GM21737 (cell line): ENCODE data around the gene STPG3.

Experiments used
- ATAC-seq: cut with Tn5 transposase; IDR thresholded peaks from one replicate; pipeline ENCODE4 v1.9.1; 2021; ENCODE audit warnings: mild to moderate bottlenecking, moderate library complexity; ENCODE audit not compliant: unreplicated experiment

Gene STPG3

GRCh38 chr9:137264067-137264466 is 13.0 kb downstream of the STPG3 start:
- ATAC-seq = no peak

- ATAC-seq = no peak
These were observed 14.5 kb downstream of the STPG3 start for GRCh38 chr9:137265496-137266161.

- ATAC-seq = no peak
These were observed 15.1 kb downstream of the STPG3 start for GRCh38 chr9:137266162-137266527.

GRCh38 chr9:137266585-137267453 is 15.7 kb downstream of the STPG3 start:
- no peak for ATAC-seq

DNA sequence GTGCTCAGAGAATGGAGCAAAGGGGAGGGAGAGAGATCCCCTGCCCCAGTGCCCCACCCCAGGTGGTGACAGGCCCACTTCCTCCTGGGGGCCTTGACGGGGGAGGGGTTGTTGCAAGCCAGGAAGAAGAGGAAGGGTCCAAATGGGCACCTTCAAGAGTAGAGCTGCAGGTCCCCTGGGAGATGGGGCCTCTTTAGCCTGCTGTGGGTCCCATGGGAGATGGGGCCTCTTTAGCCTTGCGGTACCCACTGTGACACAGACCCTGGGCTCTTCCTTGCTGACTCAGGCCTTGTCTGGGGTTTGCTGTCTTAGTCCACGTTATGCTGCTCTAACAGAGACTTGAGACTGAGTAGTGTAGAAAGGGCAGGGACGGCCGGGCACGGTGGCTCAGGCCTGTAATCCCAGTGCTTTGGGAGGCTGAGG is 16.9 kb downstream of the STPG3 start:
- no peak for ATAC-seq

- no peak for ATAC-seq
These were observed 17.6 kb downstream of the STPG3 start for GRCh38 chr9:137268538-137269201.

GRCh38 chr9:137269231-137269772 is 18.2 kb downstream of the STPG3 start:
- no peak for ATAC-seq

DNA sequence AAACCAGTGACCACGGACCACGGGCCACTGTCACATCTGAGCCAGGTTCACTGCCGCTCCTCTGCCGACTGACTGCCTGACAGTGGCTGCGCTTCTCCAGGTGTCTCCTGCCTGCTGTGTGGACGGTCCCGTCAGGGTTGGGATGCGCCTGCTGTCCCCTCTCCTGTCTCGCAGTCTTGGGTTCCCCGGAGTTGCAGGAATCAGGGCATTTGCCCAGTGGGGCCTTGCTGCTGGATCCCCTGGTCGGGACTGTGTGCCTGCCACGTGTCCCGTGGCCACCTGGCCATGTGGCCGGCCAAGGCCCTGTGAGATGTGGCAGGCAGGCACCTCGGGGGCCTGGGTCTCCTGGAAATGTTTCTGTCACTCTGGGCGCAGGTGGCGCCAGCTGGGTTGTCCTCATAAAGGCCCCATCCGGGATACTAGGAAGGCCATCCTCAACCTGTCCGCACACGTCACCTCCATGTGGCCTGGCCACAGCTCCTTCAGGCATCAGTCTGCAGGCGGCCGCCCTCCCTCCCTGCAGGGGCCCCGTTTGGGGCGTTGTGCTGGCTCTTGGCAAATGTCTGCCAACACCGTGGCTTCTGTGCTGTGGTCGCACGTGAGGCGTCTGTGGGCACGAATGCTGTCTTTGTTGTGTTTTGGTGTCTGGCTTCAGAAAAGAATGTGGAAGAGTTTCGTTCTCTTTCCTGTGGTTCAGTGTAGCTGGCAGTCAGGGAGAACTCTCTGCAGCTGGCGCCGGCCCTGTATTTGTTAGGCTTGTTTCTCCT is 20.0 kb downstream of the STPG3 start:
- no peak for ATAC-seq

DNA sequence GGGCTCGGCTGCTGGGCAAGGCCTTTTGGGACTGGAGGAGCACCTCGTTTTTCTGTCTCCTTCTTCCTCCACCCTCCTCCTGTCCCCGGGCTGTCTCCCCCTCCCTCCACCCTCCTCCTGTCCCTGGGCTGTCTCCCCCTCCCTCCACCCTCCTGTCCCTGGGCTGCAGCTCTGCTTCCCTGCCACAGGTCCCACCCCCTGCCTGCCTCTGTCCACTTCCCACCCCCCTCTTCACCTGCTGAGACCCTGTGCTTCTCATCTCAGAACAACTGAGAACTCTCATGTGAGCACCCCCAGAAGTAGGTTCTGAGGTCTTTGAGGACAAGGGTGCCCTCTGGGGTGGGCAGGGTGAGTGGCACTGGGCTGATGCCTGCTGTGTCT is 20.6 kb downstream of the STPG3 start:
- no peak for ATAC-seq

DNA sequence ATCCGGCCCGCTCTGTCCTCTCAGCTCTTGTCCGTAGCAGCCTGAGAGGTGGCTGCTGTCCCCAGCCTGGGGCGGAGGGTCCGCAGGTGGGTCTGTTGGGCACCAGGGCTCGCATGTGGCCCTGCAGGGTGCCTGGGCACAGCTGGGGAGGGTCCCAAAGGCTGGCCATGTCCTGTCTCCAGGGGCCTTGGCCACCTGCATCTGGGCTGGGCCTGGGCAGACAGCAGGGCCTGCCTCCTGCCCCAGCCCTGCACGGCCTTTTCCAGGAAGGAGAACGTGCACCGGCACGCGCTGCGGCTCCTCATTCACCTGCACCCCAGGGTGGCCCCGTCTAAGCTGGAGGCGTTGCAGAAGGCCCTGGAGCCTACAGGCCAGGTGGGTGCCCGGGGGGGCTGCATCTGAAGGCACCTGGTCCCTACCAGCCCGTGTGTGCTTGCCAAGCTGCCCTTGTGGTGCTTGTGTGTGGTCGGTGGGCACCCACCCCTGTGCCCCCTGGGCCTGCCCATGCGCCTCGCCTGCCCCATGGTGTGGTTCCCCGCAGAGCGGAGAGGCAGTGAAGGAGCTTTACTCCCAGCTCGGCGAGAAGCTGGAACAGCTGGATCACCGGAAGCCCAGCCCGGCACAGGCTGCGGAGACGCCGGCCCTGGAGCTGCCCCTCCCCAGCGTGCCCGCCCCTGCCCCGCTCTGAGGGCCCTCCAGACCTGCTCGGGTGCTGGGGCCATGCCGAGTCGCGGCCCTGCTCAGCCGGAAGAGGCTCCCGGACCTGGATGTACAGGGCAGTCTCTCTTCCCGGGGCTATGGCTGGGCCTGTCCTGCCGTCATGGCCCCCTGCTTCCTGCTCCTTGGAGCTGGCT is 21.4 kb downstream of the STPG3 start:
- no peak for ATAC-seq

- no peak for ATAC-seq
These were observed 22.0 kb downstream of the STPG3 start for GRCh38 chr9:137273095-137273490.

- no peak for ATAC-seq
These were observed 22.7 kb downstream of the STPG3 start for GRCh38 chr9:137273611-137274320.

GRCh38 chr9:137275203-137275587 is 24.1 kb downstream of the STPG3 start:
- no peak for ATAC-seq

DNA sequence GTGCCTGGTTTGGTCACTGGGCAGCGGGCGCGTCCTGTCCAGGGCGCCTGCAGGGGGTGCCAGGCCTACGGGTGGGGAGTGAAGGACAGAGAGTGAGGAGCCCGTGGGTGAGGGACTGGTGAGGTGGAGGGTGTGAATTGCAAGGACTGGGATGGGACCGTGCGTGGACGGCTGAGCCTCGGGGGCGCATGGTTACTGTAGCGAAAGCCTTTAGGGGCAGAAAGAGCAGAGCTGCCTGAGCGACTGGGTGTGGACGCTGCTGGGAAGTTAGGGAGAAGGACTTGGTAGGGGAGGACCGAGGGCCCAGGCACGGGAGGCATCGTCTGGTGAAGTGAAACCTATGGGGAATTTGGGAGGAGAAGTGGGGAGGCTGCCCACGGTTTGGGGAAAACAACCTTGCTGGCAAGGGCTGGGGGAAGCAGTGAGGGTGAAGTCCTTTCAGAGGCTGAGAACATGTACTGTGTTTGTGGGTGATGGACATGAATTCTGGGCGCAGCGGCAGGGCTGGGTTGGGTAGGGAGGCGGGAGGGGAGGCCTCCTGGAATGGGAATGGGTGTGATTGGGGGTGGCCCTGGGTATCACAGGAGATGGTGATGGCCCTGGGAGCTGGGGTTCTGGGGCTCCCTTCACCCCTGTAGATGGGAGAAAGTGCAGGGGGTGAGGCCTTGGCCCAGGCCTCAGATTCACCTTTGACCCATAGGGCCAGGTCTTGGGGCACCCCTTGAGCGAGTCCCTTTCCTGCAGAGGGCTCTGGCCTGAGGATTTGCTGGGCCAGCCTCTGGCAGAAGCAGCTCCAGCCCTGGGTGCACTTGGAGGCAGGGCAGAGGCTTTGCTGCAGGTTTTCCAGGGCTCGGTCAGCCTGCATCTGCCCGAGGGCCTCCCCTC is 24.7 kb downstream of the STPG3 start:
- ATAC-seq = no peak

- no peak for ATAC-seq
These were observed 25.6 kb downstream of the STPG3 start for GRCh38 chr9:137276473-137277328.

GRCh38 chr9:137277329-137278041 is 26.4 kb downstream of the STPG3 start, which contains the start of gene TOR4A:
Gene TOR4A (plus strand): TSS chr9:137277726. CDS start chr9:137278690, 964 bp downstream.
- ATAC-seq = peak; percentile 61
